ENCODE measurements around the gene PLPPR1.

- no peak for TF ChIP-seq CTCF (CRISPR knock-in tag; IDR thresholded peaks at IDR 0.05)
- no peak for TF ChIP-seq FOXA1 (IDR thresholded peaks at IDR 0.05)
- no peak for TF ChIP-seq FOXA1 (CRISPR knock-in tag; IDR thresholded peaks at IDR 0.05)
- no peak for TF ChIP-seq MAZ (IDR thresholded peaks at IDR 0.05; ENCODE audit: borderline replicate concordance, low read depth, low read length)
- no peak for TF ChIP-seq MAZ (CRISPR knock-in tag; IDR thresholded peaks at IDR 0.05; ENCODE audit: low read depth)
- TF ChIP-seq MYC (CRISPR knock-in tag; IDR thresholded peaks at IDR 0.05; ENCODE audit: borderline replicate concordance): no peak
- no peak for TF ChIP-seq CHD4 (IDR thresholded peaks at IDR 0.05; ENCODE audit: borderline replicate concordance, low read length)
- no peak for TF ChIP-seq RXRA (CRISPR knock-in tag; IDR thresholded peaks at IDR 0.05)
- TF ChIP-seq GATAD2A (CRISPR knock-in tag; IDR thresholded peaks at IDR 0.05): no peak
Measured at GRCh38 chr9:100990605-100991381, 37.7 kb upstream of the PLPPR1 start.
